ENCODE results near the gene PRC1. TPM values are rescaled to one million over a fixed set of nuclear protein-coding genes. Genes with fewer than 3 reads are reported as not detected.

Gene PRC1
- total and polyA plus RNA-seq, 3 experiments from 2014 or later: 3.4 to 79.9 (median 79.7) TPM

DNA sequence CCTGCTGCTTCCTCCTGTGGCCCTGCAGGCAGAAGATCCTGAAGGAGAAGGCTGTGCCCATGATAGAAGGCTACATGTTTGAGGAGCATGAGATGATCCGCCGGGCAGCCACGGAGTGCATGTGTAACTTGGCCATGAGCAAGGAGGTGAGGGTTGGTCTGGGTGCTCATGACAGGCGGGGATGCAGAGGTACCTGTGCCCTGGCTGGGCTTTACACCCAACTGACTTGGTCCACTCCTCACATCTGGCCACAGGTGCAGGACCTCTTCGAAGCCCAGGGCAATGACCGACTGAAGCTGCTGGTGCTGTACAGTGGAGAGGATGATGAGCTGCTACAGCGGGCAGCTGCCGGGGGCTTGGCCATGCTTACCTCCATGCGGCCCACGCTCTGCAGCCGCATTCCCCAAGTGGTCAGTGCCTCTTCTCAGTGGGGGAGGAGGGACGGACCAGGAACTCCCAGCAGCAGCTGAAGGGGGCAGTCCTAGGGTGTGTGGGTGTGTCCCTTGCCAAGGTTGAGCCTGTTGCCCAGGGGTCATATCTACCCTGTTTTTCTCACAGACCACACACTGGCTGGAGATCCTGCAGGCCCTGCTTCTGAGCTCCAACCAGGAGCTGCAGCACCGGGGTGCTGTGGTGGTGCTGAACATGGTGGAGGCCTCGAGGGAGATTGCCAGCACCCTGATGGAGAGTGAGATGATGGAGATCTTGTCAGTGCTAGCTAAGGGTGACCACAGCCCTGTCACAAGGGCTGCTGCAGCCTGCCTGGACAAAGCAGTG lies 41.2 kb downstream of the PRC1 start:
- Mint-ChIP-seq H3K27ac (peak overlapping the region in 1 of 8 donors; percentile 90), H3K27me3 (no peaks in the 10 kb centered on the region), H3K36me3 (peaks cover 0 to 60% (median 3%) of the 10 kb centered on the region in 3 donors), H3K4me3 (peak overlapping the region in 4 of 7 donors; percentile 25 to 74 (median 42)), H3K9me3 (no peaks in the 10 kb centered on the region), H3K4me1 (peaks cover 5 to 27% (median 14%) of the 10 kb centered on the region in 3 donors)
- Histone ChIP-seq H3K4me1 (ENCODE audit: insufficient read depth, low read length) (peaks cover 14% of the 10 kb centered on the region), H3K27me3 (ENCODE audit: insufficient read depth, low read length, poor library complexity, severe bottlenecking) (no peaks in the 10 kb centered on the region), H3K4me3 (ENCODE audit: low read length) (no peak overlapping the region), H3K27ac (ENCODE audit: low read depth, low read length) (no peak overlapping the region), H3K36me3 (ENCODE audit: insufficient read depth, low read length) (peaks cover 4% of the 10 kb centered on the region), H3K9me3 (ENCODE audit: low read length) (no peaks in the 10 kb centered on the region)
- no peak for DNase-seq
- ChIA-PET CTCF (interaction anchor here (1.5 to 9.2 kb wide), 2 partner anchors 13 to 19 kb away, joined by 4 to 158 read pairs; partner anchors contain the start of genes HDDC3 and UNC45A), POLR2A (interaction anchor here (0.6 kb wide), 1 partner anchor 85 kb away, joined by 3 read pairs; no protein-coding TSS in a partner anchor)

GRCh38 chr15:90950676-90951075 lies 43.7 kb downstream of the PRC1 start:
- Mint-ChIP-seq H3K9me3 (no peaks in the 10 kb centered on the region), H3K36me3 (peaks cover 0 to 80% (median 7%) of the 10 kb centered on the region in 3 donors), H3K4me3 (no peak overlapping the region), H3K4me1 (peaks cover 1 to 13% (median 5%) of the 10 kb centered on the region in 3 donors), H3K27me3 (no peaks in the 10 kb centered on the region), H3K27ac (peak overlapping the region in 1 of 8 donors; percentile 29)
- DNase-seq: no peak
- POLR2A ChIA-PET: no interaction called here
- Histone ChIP-seq H3K9me3 (ENCODE audit: low read length) (no peaks in the 10 kb centered on the region), H3K4me1 (ENCODE audit: insufficient read depth, low read length) (peaks cover 6% of the 10 kb centered on the region), H3K36me3 (ENCODE audit: insufficient read depth, low read length) (peaks cover 12% of the 10 kb centered on the region), H3K27me3 (ENCODE audit: insufficient read depth, low read length, poor library complexity, severe bottlenecking) (no peaks in the 10 kb centered on the region), H3K4me3 (ENCODE audit: low read length) (no peak overlapping the region), H3K27ac (ENCODE audit: low read depth, low read length) (no peak overlapping the region)
- CTCF ChIA-PET: interaction anchor here (9.2 kb wide), 1 partner anchor 17 kb away, joined by 158 read pairs; the partner anchor contains the start of genes HDDC3 and UNC45A

DNA sequence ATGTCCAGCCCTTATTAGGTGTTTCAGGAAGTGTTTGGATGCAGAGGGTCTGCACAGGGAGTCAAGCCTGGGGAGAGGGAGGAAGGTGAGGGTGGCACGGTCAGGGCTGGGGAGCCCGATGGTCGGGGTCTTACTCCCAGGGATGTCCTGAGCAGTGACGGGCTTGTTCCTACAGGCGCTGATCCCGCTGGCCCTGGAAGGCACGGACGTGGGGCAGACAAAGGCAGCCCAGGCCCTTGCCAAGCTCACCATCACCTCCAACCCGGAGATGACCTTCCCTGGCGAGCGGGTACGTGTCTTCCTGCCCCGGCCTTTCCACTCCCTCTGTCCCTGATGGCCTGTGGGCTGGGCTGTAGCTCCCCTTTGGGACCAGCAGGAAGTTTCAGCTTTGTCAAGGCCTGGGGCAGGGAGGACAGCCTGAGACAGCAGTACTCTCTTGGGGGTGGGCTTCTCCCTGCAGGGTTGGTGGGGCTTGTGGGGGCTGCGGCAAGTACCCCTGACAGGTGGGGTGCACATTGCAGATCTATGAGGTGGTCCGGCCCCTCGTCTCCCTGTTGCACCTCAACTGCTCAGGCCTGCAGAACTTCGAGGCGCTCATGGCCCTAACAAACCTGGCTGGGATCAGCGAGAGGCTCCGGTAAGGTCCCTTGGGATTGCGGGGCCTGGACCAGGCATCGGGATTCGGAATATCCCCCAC lies 44.2 kb downstream of the PRC1 start:
- H3K4me1 ChIP-seq (ENCODE audit: insufficient read depth, low read length): peaks cover under 1% of the 10 kb centered on the region
- no peaks in the 10 kb centered on the region for H3K9me3 ChIP-seq (ENCODE audit: low read length)
- no peaks in the 10 kb centered on the region for H3K27me3 ChIP-seq (ENCODE audit: insufficient read depth, low read length, poor library complexity, severe bottlenecking)
- no peaks in the 10 kb centered on the region for H3K9me3 Mint-ChIP-seq
- no peak for DNase-seq
- CTCF ChIA-PET: interaction anchor here (1.5 to 9.2 kb wide), 2 partner anchors 16 to 18 kb away, joined by 5 to 158 read pairs; partner anchors contain the start of genes HDDC3 and UNC45A
- H3K4me3 ChIP-seq (ENCODE audit: low read length): no peak overlapping the region
- peaks cover 0 to 9% (median 5%) of the 10 kb centered on the region in 3 donors for H3K4me1 Mint-ChIP-seq
- H3K36me3 ChIP-seq (ENCODE audit: insufficient read depth, low read length): peaks cover 12% of the 10 kb centered on the region
- POLR2A ChIA-PET: interaction anchor here (0.6 kb wide), 1 partner anchor 18 kb away, joined by 3 read pairs; the partner anchor contains the start of gene HDDC3
- no peak overlapping the region for H3K4me3 Mint-ChIP-seq
- peak overlapping the region; percentile 16 for H3K27ac ChIP-seq (ENCODE audit: low read depth, low read length)
- H3K27me3 Mint-ChIP-seq: no peaks in the 10 kb centered on the region
- peaks cover 0 to 84% (median 7%) of the 10 kb centered on the region in 3 donors for H3K36me3 Mint-ChIP-seq
- H3K27ac Mint-ChIP-seq: peak overlapping the region in 2 of 8 donors; percentile 29 to 41

GRCh38 chr15:90948506-90948905 lies 45.8 kb downstream of the PRC1 start:
- Mint-ChIP-seq H3K27ac (peak overlapping the region in 1 of 8 donors; percentile 36), H3K36me3 (peaks cover 0 to 90% (median 7%) of the 10 kb centered on the region in 3 donors), H3K4me1 (peaks cover 0 to 2% (median 0%) of the 10 kb centered on the region in 3 donors), H3K27me3 (no peaks in the 10 kb centered on the region), H3K4me3 (no peak overlapping the region), H3K9me3 (no peaks in the 10 kb centered on the region)
- Histone ChIP-seq H3K27ac (ENCODE audit: low read depth, low read length) (no peak overlapping the region), H3K4me3 (ENCODE audit: low read length) (no peak overlapping the region), H3K36me3 (ENCODE audit: insufficient read depth, low read length) (peaks cover 26% of the 10 kb centered on the region), H3K9me3 (ENCODE audit: low read length) (no peaks in the 10 kb centered on the region), H3K4me1 (ENCODE audit: insufficient read depth, low read length) (no peaks in the 10 kb centered on the region), H3K27me3 (ENCODE audit: insufficient read depth, low read length, poor library complexity, severe bottlenecking) (no peaks in the 10 kb centered on the region)
- CTCF ChIA-PET: interaction anchor here (1.2 to 3.3 kb wide), 3 partner anchors 9 to 16 kb away, joined by 3 to 14 read pairs (median 5); partner anchors contain the start of genes HDDC3 and UNC45A
- DNase-seq: no peak
- POLR2A ChIA-PET: no interaction called here

GRCh38 chr15:90947577-90948357 lies 46.6 kb downstream of the PRC1 start:
- no peak for DNase-seq
- no peaks in the 10 kb centered on the region for H3K9me3 Mint-ChIP-seq
- H3K4me1 ChIP-seq (ENCODE audit: insufficient read depth, low read length): no peaks in the 10 kb centered on the region
- no peaks in the 10 kb centered on the region for H3K27me3 Mint-ChIP-seq
- peaks cover 0 to 90% (median 7%) of the 10 kb centered on the region in 3 donors for H3K36me3 Mint-ChIP-seq
- no peaks in the 10 kb centered on the region for H3K9me3 ChIP-seq (ENCODE audit: low read length)
- no peak overlapping the region for H3K27ac ChIP-seq (ENCODE audit: low read depth, low read length)
- H3K36me3 ChIP-seq (ENCODE audit: insufficient read depth, low read length): peaks cover 33% of the 10 kb centered on the region
- ChIA-PET POLR2A (no interaction called here), CTCF (interaction anchor here (1.2 to 3.3 kb wide), 4 partner anchors 10 to 16 kb away, joined by 3 to 14 read pairs (median 8); partner anchors contain the start of genes HDDC3 and UNC45A)
- H3K4me1 Mint-ChIP-seq: no peaks in the 10 kb centered on the region
- H3K27me3 ChIP-seq (ENCODE audit: insufficient read depth, low read length, poor library complexity, severe bottlenecking): no peaks in the 10 kb centered on the region
- H3K27ac Mint-ChIP-seq: peak overlapping the region in 1 of 8 donors; percentile 76
- peak overlapping the region in 1 of 7 donors; percentile 68 for H3K4me3 Mint-ChIP-seq
- H3K4me3 ChIP-seq (ENCODE audit: low read length): no peak overlapping the region

GRCh38 chr15:90946941-90947576 lies 47.3 kb downstream of the PRC1 start:
- no peak for DNase-seq
- H3K4me1 Mint-ChIP-seq: no peaks in the 10 kb centered on the region
- H3K4me3 Mint-ChIP-seq: no peak overlapping the region
- no peak overlapping the region for H3K4me3 ChIP-seq (ENCODE audit: low read length)
- peaks cover 0 to 92% (median 5%) of the 10 kb centered on the region in 3 donors for H3K36me3 Mint-ChIP-seq
- ChIA-PET POLR2A (no interaction called here), CTCF (interaction anchor here (1.3 to 3.3 kb wide), 4 partner anchors 10 to 15 kb away, joined by 3 to 17 read pairs (median 13); partner anchors contain the start of genes HDDC3 and UNC45A)
- peak overlapping the region in 1 of 8 donors; percentile 76 for H3K27ac Mint-ChIP-seq
- H3K4me1 ChIP-seq (ENCODE audit: insufficient read depth, low read length): no peaks in the 10 kb centered on the region
- H3K9me3 Mint-ChIP-seq: no peaks in the 10 kb centered on the region
- no peak overlapping the region for H3K27ac ChIP-seq (ENCODE audit: low read depth, low read length)
- H3K27me3 Mint-ChIP-seq: no peaks in the 10 kb centered on the region
- H3K27me3 ChIP-seq (ENCODE audit: insufficient read depth, low read length, poor library complexity, severe bottlenecking): no peaks in the 10 kb centered on the region
- H3K36me3 ChIP-seq (ENCODE audit: insufficient read depth, low read length): peaks cover 38% of the 10 kb centered on the region
- no peaks in the 10 kb centered on the region for H3K9me3 ChIP-seq (ENCODE audit: low read length)

DNA sequence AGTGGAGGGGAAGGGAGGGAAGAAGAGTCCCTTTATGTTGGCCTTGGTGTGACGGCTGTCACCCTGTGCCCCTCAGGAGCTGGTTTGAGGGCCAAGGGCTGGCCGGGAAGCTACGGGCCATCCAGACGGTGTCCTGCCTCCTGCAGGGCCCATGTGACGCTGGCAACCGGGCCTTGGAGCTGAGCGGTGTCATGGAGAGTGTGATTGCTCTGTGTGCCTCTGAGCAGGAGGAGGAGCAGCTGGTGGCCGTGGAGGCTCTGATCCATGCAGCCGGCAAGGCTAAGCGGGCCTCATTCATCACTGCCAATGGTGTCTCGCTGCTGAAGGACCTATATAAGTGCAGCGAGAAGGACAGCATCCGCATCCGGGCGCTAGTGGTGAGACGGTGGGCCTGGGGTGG lies 47.8 kb downstream of the PRC1 start:
- H3K27ac Mint-ChIP-seq: peak overlapping the region in 1 of 8 donors; percentile 21
- H3K36me3 Mint-ChIP-seq: peaks cover 0 to 89% (median 4%) of the 10 kb centered on the region in 3 donors
- Histone ChIP-seq H3K9me3 (ENCODE audit: low read length) (no peaks in the 10 kb centered on the region), H3K4me3 (ENCODE audit: low read length) (no peak overlapping the region), H3K36me3 (ENCODE audit: insufficient read depth, low read length) (peaks cover 42% of the 10 kb centered on the region), H3K27me3 (ENCODE audit: insufficient read depth, low read length, poor library complexity, severe bottlenecking) (no peaks in the 10 kb centered on the region), H3K4me1 (ENCODE audit: insufficient read depth, low read length) (no peaks in the 10 kb centered on the region), H3K27ac (ENCODE audit: low read depth, low read length) (no peak overlapping the region)
- POLR2A ChIA-PET: interaction anchor here (0.6 kb wide), 1 partner anchor 12 kb away, joined by 5 read pairs; the partner anchor contains the start of gene UNC45A
- DNase-seq: no peak
- H3K9me3 Mint-ChIP-seq: no peaks in the 10 kb centered on the region
- CTCF ChIA-PET: interaction anchor here (1.2 to 3.3 kb wide), 5 partner anchors 8 to 15 kb away, joined by 3 to 17 read pairs (median 12); partner anchors contain the start of genes HDDC3, RCCD1 and UNC45A
- H3K4me3 Mint-ChIP-seq: no peak overlapping the region
- H3K4me1 Mint-ChIP-seq: no peaks in the 10 kb centered on the region
- H3K27me3 Mint-ChIP-seq: no peaks in the 10 kb centered on the region
